Epithelial cell of prostate (primary cell): ENCODE data around the gene PSMB10.
A peak's percentile ranks its signal among the peaks of the same experiment; 100 is the strongest.
"Not testable (repeated sequence)": the region's sequence is repeated elsewhere in the genome, so short reads cannot be mapped to it uniquely, and the experiment has no call there.

ENCODE experiments used
- DNase-seq: peaks from one replicate; pipeline ENCODE4 v3.0.0-alpha.2; 2011; ENCODE audit warnings: low read depth, low spot score
- H3K27ac ChIP-seq: fragments of 450-650 bp; 2 replicates; pipeline ENCODE4 v1.5.1; 2017; ENCODE audit warnings: mild to moderate bottlenecking

Gene PSMB10

GRCh38 chr16:67930191-67930590 is 6.5 kb downstream of the PSMB10 start:
- no peak for DNase-seq

DNA sequence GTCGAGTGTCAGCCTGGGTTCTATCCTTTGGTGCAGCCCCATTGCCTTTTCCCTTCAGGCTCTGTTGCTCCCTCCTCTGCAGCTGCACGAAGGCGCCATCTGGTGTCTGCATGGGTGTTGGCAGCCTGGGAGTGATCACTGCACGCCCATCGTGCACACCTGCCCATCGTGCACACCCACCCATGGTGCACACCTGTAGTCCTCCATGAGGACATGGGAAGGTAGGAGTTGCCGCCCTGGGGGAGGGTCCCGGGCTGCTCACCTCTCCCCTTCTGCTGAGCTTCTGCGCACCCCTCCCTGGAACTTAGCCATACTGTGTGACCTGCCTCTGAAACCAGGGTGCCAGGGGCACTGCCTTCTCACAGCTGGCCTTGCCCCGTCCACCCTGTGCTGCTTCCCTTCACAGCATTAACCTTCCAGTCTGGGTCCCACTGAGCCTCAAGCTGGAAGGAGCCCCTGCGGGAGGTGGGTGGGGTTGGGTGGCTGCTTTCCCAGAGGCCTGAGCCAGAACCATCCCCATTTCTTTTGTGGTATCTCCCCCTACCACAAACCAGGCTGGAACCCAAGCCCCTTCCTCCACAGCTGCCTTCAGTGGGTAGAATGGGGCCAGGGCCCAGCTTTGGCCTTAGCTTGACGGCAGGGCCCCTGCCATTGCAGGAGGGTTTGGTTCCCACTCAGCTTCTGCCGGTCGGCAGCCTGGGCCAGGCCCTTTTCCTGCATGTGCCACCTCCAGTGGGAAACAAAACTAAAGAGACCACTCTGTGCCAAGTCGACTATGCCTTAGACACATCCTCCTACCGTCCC is 7.9 kb downstream of the PSMB10 start:
- no peak overlapping the region for H3K27ac ChIP-seq
- no peak for DNase-seq

More at GRCh38 chr16:67930191-67930590, 6.5 kb downstream of the PSMB10 start:
- no peak overlapping the region for H3K27ac ChIP-seq

DNA sequence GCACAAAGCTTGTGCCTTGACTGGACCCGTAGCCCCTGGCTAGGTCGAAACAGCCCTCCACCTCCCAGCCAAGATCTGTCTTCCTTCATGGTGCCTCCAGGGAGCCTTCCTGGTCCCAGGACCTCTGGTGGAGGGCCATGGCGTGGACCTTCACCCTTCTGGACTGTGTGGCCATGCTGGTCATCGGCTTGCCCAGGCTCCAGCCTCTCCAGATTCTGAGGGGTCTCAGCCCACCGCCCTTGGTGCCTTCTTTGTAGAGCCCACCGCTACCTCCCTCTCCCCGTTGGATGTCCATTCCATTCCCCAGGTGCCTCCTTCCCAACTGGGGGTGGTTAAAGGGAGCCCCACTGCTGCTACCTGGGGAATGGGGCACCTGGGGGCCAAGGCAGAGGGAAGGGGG is 8.5 kb downstream of the PSMB10 start:
- DNase-seq = no peak
- H3K27ac ChIP-seq = no peak overlapping the region

GRCh38 chr16:67927131-67927941 is 9.3 kb downstream of the PSMB10 start:
- H3K27ac ChIP-seq = no peak overlapping the region
- no peak for DNase-seq

GRCh38 chr16:67926181-67926750 is 10.4 kb downstream of the PSMB10 start:
- peak overlapping the region; percentile 12 for H3K27ac ChIP-seq

GRCh38 chr16:67924140-67924906 is 12.3 kb downstream of the PSMB10 start:
- DNase-seq = no peak
- peak overlapping the region; percentile 21 for H3K27ac ChIP-seq

More at GRCh38 chr16:67926181-67926750, 10.4 kb downstream of the PSMB10 start:
- no peak for DNase-seq

DNA sequence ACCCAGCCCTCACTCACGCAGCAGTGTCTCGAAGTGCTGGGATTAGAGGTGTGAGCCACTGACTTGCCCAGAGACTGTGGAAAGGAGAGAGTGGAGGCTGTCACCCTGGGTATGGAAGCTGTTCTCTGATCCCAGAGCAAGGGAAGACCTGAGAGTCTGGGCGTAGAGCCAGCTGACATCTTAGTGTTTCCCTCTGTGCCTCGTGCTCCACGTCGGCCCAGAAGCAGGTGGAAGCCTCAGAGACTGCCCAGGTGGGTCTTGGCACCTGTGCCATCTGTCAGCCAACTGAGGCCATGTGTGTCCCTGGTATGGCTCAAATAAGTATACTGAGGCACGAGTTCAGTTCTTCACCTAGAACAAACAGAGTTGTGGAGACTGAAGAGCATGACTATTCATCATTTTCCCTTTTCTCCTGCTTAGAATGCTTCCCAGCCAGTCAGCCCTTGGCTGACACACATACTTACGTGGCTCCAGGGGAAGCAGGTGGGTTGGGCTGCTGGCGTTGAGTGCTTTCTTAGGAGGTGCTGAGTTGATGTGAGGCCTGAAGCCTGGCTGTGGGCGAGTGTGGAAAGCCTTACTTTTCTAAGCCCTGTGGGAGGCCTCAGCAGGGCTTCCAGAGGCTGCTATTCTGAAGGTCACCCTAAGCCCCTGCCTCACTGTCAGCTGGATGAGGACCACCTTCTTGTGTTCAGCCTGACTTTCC is 13.1 kb downstream of the PSMB10 start:
- DNase-seq = no peak
- H3K27ac ChIP-seq = peak overlapping the region; percentile 21

DNA sequence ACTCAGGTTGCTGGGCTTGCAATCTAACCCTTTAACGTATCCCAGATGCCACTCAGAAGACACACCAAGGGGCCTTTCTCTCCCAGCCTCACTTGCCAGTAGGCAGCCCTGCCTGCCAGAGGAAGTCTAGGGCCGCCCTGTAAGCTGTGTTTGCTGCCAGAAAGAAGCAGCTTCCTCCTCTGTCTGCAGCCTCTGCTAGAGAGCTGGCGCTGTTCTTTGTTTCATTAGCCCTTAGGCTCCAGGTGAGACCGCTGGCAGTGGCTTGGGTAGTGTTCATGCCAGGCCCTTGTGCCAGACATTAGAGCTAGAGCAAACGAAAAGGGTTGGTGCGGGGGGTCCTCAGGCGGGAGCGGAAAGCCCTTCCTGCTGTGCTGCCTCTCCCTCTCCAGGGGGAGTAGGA is 13.9 kb downstream of the PSMB10 start:
- no peak for DNase-seq
- H3K27ac ChIP-seq = peak overlapping the region; percentile 21

GRCh38 chr16:67922221-67922620 is 14.4 kb downstream of the PSMB10 start:
- no peak for DNase-seq
- H3K27ac ChIP-seq = no peak overlapping the region

- no peak overlapping the region for H3K27ac ChIP-seq
- no peak for DNase-seq
These were observed 16.9 kb downstream of the PSMB10 start for GRCh38 chr16:67919622-67920221.

DNA sequence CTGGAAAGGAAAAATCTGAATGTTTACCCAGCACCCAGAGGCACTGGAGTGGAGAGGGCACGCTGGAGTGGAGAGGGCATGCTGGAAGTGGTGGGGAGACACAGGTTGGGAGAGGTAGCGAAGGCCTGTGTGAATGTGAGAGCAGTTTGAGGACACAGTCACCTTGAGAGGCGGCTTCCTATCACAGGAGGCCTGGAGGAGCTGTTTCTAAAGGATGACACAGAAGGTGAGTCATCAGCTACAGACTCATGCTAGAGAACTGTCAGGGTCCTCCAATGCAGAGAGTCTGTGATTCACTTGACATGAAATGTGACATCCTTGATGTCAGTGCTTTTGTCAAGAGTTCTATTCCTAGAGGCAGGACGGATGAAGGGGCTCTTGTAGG is 18.8 kb downstream of the PSMB10 start:
- peak; percentile 57 for DNase-seq
- H3K27ac ChIP-seq = no peak overlapping the region

GRCh38 chr16:67917140-67917851 is 19.4 kb downstream of the PSMB10 start:
- H3K27ac ChIP-seq = no peak overlapping the region
- no peak for DNase-seq

DNA sequence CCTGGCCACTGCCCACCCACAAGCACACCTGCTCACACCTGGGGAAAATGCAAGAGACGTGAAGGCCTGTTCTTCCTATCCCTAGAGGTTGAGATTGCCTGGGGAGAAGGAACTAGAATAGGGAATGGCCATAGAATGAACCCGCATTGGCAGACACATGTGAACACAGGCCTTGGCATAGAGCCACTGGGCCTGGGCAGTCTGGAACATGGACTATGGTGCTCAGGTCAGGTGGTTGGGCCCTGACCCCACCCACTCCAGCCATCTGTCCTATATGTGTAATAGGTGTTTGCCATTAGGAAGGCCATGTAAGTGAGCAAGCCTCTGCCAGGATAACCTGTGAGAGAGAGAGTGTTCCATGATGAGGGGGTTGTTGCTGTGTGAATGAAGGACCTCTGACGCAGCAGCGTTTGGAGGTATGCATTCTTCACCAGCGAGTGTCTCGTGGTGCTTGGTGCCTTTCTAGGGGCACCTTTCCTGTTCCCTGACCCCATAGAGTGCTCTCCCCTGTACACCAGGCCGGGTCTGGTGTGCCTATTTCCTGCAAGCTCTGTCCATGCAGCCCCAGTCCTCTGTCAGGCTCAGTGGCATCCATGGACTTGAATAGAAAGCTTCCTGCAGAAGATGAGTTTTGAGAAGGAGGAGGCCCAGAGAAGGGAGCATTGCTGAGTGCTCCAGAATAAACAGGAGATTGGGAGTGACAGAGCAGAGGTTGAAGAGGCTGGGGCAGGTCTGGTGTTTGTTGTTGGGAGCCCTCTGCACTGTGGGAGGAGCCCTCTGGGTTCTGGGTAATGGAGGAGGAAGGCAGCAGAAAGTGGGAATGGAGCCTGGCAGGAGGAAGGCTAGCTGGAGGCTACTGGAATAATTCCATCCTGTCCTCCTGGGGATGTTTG is 20.6 kb downstream of the PSMB10 start:
- DNase-seq = no peak
- H3K27ac ChIP-seq = no peak overlapping the region

GRCh38 chr16:67915496-67915769 is 21.2 kb downstream of the PSMB10 start:
- H3K27ac ChIP-seq, DNase-seq: not testable (repeated sequence)

- DNase-seq = no peak
- H3K27ac ChIP-seq = no peak overlapping the region
These were observed 21.7 kb downstream of the PSMB10 start for GRCh38 chr16:67914758-67915495.

DNA sequence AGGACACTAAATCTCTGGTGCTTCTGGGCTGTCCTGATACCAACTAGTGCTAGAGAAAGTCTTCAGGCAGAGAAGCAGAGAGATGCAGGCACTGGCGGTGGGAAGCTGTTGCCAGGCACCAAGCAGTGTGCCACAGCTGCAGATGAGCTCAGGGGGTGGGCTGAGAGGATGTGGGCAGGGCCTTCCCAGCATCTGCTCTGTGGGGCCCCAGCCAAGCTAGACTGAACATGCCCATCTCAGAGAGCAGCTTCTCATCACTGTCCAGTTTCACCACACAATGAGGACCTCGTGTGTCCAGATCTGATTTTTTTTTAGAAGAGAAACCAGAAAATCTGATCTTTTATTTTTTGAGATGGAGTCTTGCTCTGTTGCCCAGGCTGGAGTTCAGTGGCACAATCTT is 26.5 kb downstream of the PSMB10 start:
- no peak for DNase-seq
- H3K27ac ChIP-seq = no peak overlapping the region

GRCh38 chr16:67909056-67909742 is 27.5 kb downstream of the PSMB10 start:
- DNase-seq = no peak
- no peak overlapping the region for H3K27ac ChIP-seq
